PC-3 (cell line): ENCODE measurements around the gene ZNF394. TPM values are rescaled to one million over a fixed set of nuclear protein-coding genes. Genes with fewer than 3 reads are reported as not detected.
A peak's percentile ranks its signal among the peaks of the same experiment; 100 is the strongest.
"Not testable (repeated sequence)": the region's sequence is repeated elsewhere in the genome, so short reads cannot be mapped to it uniquely, and the experiment has no call there.

Experiments used
- ATAC-seq: fragments of 200-7000 bp; cut with Tn5 transposase; 2 replicates; pipeline ENCODE4 v1.9.1; 2020; ENCODE audit warnings: mild to moderate bottlenecking, moderate library complexity
- BruUV-seq: library from RNA; stranded (reverse); fragments of 400-500 nt; replicated peaks from 2 replicates; lab custom pipeline; 2021; lab: Mats Ljungman, UMichigan
- CTCF ChIA-PET: fragments of 300-600 bp; sonication (Branson Sonifier 250); formaldehyde crosslinking; loops from one replicate; lab custom pipeline; 2022; ENCODE audit warnings: antibody characterized with exemption; lab: Charles Lee
- POLR2A ChIA-PET: fragments of 300-600 bp; sonication (Branson Sonifier 250); formaldehyde crosslinking; loops from one replicate; lab custom pipeline; 2022; ENCODE audit warnings: antibody characterized with exemption; ENCODE audit not compliant: unreplicated experiment; lab: Charles Lee
- DNase-seq: peaks from one replicate; pipeline ENCODE4 v3.0.0-alpha.2; 2015
- H2AFZ ChIP-seq: fragments of 300-600 bp; sonication (generic); 2 replicates; pipeline ENCODE4 v1.6.0; 2016; ENCODE audit warnings: antibody characterized with exemption, low read length
- H3F3A ChIP-seq: fragments of 300-600 bp; sonication (generic); one replicate; pipeline ENCODE4 v1.6.0; 2017; ENCODE audit warnings: antibody characterized with exemption, low read length, control low read depth, mild to moderate bottlenecking; ENCODE audit not compliant: unreplicated experiment
- H3K27ac ChIP-seq: fragments of 300-600 bp; sonication (generic); 2 replicates; pipeline ENCODE4 v1.5.1; 2016; ENCODE audit warnings: mild to moderate bottlenecking, low read length
- H3K27me3 ChIP-seq: fragments of 300-600 bp; sonication (generic); 2 replicates; pipeline ENCODE4 v1.6.1; 2016; ENCODE audit warnings: low read length, mixed read lengths
- H3K36me3 ChIP-seq: fragments of 300-600 bp; sonication (generic); 2 replicates; pipeline ENCODE4 v1.6.1; 2016; ENCODE audit warnings: low read depth, mixed run types, low read length, mixed read lengths
- H3K4me1 ChIP-seq: fragments of 300-600 bp; sonication (generic); 2 replicates; pipeline ENCODE4 v1.5.1; 2016; ENCODE audit warnings: low read length; ENCODE audit not compliant: insufficient read depth
- H3K4me2 ChIP-seq: fragments of 300-600 bp; sonication (generic); 2 replicates; pipeline ENCODE4 v1.6.0; 2016; ENCODE audit warnings: low read length
- H3K4me3 ChIP-seq: fragments of 300-600 bp; sonication (generic); 2 replicates; pipeline ENCODE4 v1.5.1; 2016; ENCODE audit warnings: mild to moderate bottlenecking, low read length, mixed read lengths
- H3K79me2 ChIP-seq: fragments of 300-600 bp; sonication (generic); 2 replicates; pipeline ENCODE4 v1.6.1; 2017; ENCODE audit warnings: low read length, mixed read lengths
- H3K9ac ChIP-seq: fragments of 300-600 bp; sonication (generic); 2 replicates; pipeline ENCODE4 v1.6.0; 2016; ENCODE audit warnings: mild to moderate bottlenecking, low read length
- H3K9me2 ChIP-seq: fragments of 300-600 bp; sonication (generic); replicated peaks from 2 replicates; pipeline ENCODE4 v1.6.1; 2016; ENCODE audit warnings: mixed run types, low read length, mixed read lengths
- H3K9me3 ChIP-seq: fragments of 300-600 bp; sonication (generic); 2 replicates; pipeline ENCODE4 v1.6.1; 2016; ENCODE audit warnings: low read length, mixed read lengths
- H4K20me1 ChIP-seq: fragments of 300-600 bp; sonication (generic); 2 replicates; pipeline ENCODE4 v1.6.1; 2016; ENCODE audit warnings: low read length, mixed read lengths
- EZH2 ChIP-seq: fragments of 300-600 bp; sonication (generic); IDR thresholded peaks from one replicate; pipeline ENCODE4 v1.6.1; 2017; ENCODE audit warnings: antibody characterized with exemption, mild to moderate bottlenecking, low read length; ENCODE audit not compliant: unreplicated experiment
- EZH2phosphoT487 ChIP-seq: fragments of 300-600 bp; sonication (generic); IDR thresholded peaks from 2 replicates; pipeline ENCODE4 v1.6.1; 2018; ENCODE audit warnings: mild to moderate bottlenecking, antibody characterized with exemption, low read length, borderline replicate concordance
- intact Hi-C: fragments of 100-400 bp; cut with micrococcal nuclease; formaldehyde crosslinking; loops from 2 replicates; pipeline ENCODE4 v1.9.0; 2023
- total RNA-seq: library from RNA; depleted of rRNA; stranded (reverse); fragments of >200 nt; gene quantifications from 2 replicates; pipeline ENCODE4 v1.2.3, GENCODE V29; 2014
- TF ChIP-seq, protein P1 (sequence below): fragments of 300-600 bp; sonication (generic); conservative IDR thresholded peaks from 2 replicates; pipeline ENCODE4 v1.5.1; 2017; ENCODE audit warnings: antibody characterized with exemption, low read depth, mild to moderate bottlenecking, low read length

Gene ZNF394
- total RNA-seq, 1 experiment from 2014 or later, result 17.7 TPM

DNA sequence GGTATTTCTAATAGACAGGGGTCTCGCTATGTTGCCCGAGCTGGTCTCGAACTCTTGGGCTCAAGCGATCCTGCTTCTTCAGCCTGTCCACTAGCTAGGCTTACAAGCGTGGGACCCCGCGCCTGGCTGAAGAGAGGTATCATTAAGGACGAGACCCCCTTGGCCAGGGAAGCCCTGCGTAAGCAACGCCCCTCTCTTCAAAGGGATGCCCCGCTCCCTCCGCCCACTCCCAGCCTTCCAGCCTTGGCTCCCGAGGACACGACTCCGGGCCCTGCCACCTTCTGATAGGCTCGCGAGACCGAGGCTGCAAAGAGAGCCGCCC is 4.2 kb upstream of the ZNF394 start:
- Histone ChIP-seq H3K4me3 (peak overlapping the region; percentile 84), H3K9me3 (no peaks in the 10 kb centered on the region), H3K79me2 (peaks cover 48% of the 10 kb centered on the region), H3K36me3 (no peaks in the 10 kb centered on the region), H3K4me1 (0 out of 2 replicates have a peak, but pooled peaks cover 5% of the 10 kb centered on the region), H3F3A (no peaks in the 10 kb centered on the region), H3K27me3 (no peaks in the 10 kb centered on the region), H3K9me2 (no peaks in the 10 kb centered on the region), H3K9ac (peak overlapping the region; percentile 74), H2AFZ (peak overlapping the region; percentile 75), H3K4me2 (peak overlapping the region; percentile 94), H3K27ac (peak overlapping the region; percentile 39; the same call in 1 of the 2 replicates), H4K20me1 (no peaks in the 10 kb centered on the region)
- ChIA-PET CTCF (interaction anchor here (0.5 kb wide), 1 partner anchor 58 kb away, joined by 3 read pairs; no protein-coding TSS in a partner anchor), POLR2A (interaction anchor here (0.6 to 0.7 kb wide), 2 partner anchors 296 to 963 kb away, joined by 3 to 4 read pairs; partner anchors contain the start of gene KPNA7)
- intact Hi-C loops, result loop anchor here (2.0 kb wide), 1 partner anchor 49 kb away; the partner anchor contains the start of gene FAM200A
- BruUV-seq, result no TSS peak
- ATAC-seq (no peak; the same call in 1 of the 2 replicates), DNase-seq (peak; percentile 93)
- TF ChIP-seq EZH2phosphoT487, result no peak
- TF ChIP-seq, protein P1, sequence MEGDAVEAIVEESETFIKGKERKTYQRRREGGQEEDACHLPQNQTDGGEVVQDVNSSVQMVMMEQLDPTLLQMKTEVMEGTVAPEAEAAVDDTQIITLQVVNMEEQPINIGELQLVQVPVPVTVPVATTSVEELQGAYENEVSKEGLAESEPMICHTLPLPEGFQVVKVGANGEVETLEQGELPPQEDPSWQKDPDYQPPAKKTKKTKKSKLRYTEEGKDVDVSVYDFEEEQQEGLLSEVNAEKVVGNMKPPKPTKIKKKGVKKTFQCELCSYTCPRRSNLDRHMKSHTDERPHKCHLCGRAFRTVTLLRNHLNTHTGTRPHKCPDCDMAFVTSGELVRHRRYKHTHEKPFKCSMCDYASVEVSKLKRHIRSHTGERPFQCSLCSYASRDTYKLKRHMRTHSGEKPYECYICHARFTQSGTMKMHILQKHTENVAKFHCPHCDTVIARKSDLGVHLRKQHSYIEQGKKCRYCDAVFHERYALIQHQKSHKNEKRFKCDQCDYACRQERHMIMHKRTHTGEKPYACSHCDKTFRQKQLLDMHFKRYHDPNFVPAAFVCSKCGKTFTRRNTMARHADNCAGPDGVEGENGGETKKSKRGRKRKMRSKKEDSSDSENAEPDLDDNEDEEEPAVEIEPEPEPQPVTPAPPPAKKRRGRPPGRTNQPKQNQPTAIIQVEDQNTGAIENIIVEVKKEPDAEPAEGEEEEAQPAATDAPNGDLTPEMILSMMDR, result no peak
- no peak for TF ChIP-seq EZH2

DNA sequence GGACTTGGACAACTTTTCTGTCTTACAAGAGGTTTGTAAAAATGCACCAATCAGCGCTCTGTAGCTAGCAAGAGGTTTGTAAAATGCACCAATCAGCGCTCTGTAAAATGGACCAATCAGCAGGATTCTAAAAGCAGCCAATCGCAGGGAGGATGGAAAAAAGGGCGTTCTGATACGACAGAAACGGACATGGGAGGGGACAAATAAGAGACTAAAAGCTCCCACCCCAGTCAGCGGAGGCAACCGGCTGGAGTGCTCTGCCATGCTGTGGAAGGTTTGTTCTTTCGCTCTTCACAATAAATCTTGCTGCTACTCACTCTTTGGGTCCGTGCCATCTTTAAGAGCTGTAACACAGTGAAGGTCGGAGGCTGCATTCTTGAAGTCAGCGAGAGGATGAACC is 1.2 kb upstream of the ZNF394 start:
- H3K9me3 ChIP-seq, H3F3A ChIP-seq, H3K9ac ChIP-seq, BruUV-seq, H3K9me2 ChIP-seq, POLR2A ChIA-PET, H3K36me3 ChIP-seq, DNase-seq, H3K27me3 ChIP-seq, H3K27ac ChIP-seq, H3K4me1 ChIP-seq, intact Hi-C loops, H2AFZ ChIP-seq, ATAC-seq, CTCF ChIA-PET: not testable (repeated sequence)
- Histone ChIP-seq H4K20me1 (peaks cover 16% of the 10 kb centered on the region), H3K79me2 (peaks cover 58% of the 10 kb centered on the region), H3K4me3 (peak overlapping the region; percentile 97), H3K4me2 (peak overlapping the region; percentile 100; the same call in 1 of the 2 replicates)

DNA sequence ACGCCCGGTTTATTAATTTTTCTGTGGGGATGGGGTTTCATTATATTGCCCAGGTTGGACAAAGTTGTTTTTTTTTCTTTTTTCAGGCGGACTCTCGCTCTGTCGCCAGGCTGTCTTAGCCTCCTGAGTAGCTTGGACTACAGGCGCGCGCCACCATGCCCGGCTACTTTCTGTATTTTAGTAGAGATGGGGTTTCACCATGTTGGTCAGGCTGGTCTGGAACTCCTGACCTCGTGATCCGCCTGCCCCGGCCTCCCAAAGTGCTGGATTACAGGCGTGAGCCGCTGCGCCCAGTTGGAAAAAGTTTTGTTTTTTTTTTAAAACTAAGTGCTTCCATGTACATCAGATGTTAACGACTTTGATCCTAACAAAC is 542 bp upstream of the ZNF394 start:
- CTCF ChIA-PET, result no interaction called here
- intact Hi-C loops, result loop anchor here (1.0 kb wide), 1 partner anchor 116 kb away; the partner anchor contains the start of gene ZSCAN25

More for the DNA sequence above, 542 bp upstream of the ZNF394 start:
- Histone ChIP-seq H3K4me1 (0 out of 2 replicates have a peak, but pooled peaks cover 5% of the 10 kb centered on the region), H3K79me2 (peaks cover 54% of the 10 kb centered on the region), H3K4me2 (peak overlapping the region; percentile 100), H3K27me3 (no peaks in the 10 kb centered on the region), H3K9ac (peak overlapping the region; percentile 85), H4K20me1 (peaks cover 16% of the 10 kb centered on the region), H3K9me2 (no peaks in the 10 kb centered on the region), H3K27ac (no peak overlapping the region), H2AFZ (peak overlapping the region; percentile 97), H3K9me3 (no peaks in the 10 kb centered on the region), H3K4me3 (peak overlapping the region; percentile 97), H3F3A (no peaks in the 10 kb centered on the region), H3K36me3 (no peaks in the 10 kb centered on the region)
- TF ChIP-seq EZH2 (no peak), EZH2phosphoT487 (no peak)
- TF ChIP-seq, protein P1, result no peak
- no TSS peak for BruUV-seq
- ATAC-seq, result no peak
- POLR2A ChIA-PET, result interaction anchor here (0.6 kb wide), 1 partner anchor 74 kb away, joined by 5 read pairs; no protein-coding TSS in a partner anchor
- DNase-seq, result no peak
